ENCODE data around the gene SLIT3. TPM values are rescaled to one million over a fixed set of nuclear protein-coding genes. Genes with fewer than 3 reads are reported as not detected.

SLIT3 gene
- total and polyA plus RNA-seq, 2 experiments from 2014 or later, result 0.59 to 0.71 TPM

GRCh38 chr5:169125571-169125970 lies 175.4 kb downstream of the SLIT3 start (continued):
- no peak for TF ChIP-seq ZNF462 (CRISPR knock-in tag; IDR thresholded peaks at IDR 0.05)

GRCh38 chr5:169122951-169123350 lies 178.0 kb downstream of the SLIT3 start:
- Histone ChIP-seq H3K9me2 (ENCODE audit: insufficient read depth) (peaks cover 16% of the 10 kb centered on the region), H3K4me1 (ENCODE audit: insufficient read depth) (peaks cover 24% of the 10 kb centered on the region), H3K27ac (ENCODE audit: low read depth) (no peak overlapping the region), H3K36me3 (ENCODE audit: insufficient read depth) (no peaks in the 10 kb centered on the region), H4K20me1 (replicated peaks; ENCODE audit: insufficient read depth) (no peaks in the 10 kb centered on the region), H3F3A (replicated peaks; ENCODE audit: low read depth) (no peaks in the 10 kb centered on the region), H3K79me2 (replicated peaks; ENCODE audit: insufficient read depth) (no peaks in the 10 kb centered on the region), H3K4me2 (no peak overlapping the region), H3K4me3 (no peak overlapping the region), H2AFZ (no peak overlapping the region), H3K27me3 (ENCODE audit: insufficient read depth) (no peaks in the 10 kb centered on the region)
- Mint-ChIP-seq H3K36me3 (ENCODE audit: low read depth) (no peaks in the 10 kb centered on the region), H3K4me1 (peaks cover 33% of the 10 kb centered on the region), H3K9me3 (no peaks in the 10 kb centered on the region; the same call in 2 of the 3 replicates), H3K27ac (no peak overlapping the region), H3K4me3 (no peak overlapping the region), H3K27me3 (ENCODE audit: insufficient read depth, low read depth, poor library complexity) (peaks cover 2% of the 10 kb centered on the region)
- ATAC-seq (no peak), DNase-seq (ENCODE audit: low spot score) (no peak)
- TF ChIP-seq ETS1 (IDR thresholded peaks at IDR 0.05) (no peak), REST (IDR thresholded peaks at IDR 0.05; ENCODE audit: unreplicated experiment) (no peak), CTCF (conservative IDR thresholded peaks at IDR 0.05; ENCODE audit: low read depth in 2 of 2) (no peak), NANOG (IDR thresholded peaks at IDR 0.05; ENCODE audit: borderline replicate concordance) (no peak)

Data from GM23338 (cell line).